Glutamatergic neuron (in vitro differentiated cells): ENCODE data around the gene INTS1. TPM values are rescaled to one million over a fixed set of nuclear protein-coding genes. Genes with fewer than 3 reads are reported as not detected.

Source experiments
- DNase-seq: peaks from one replicate; pipeline ENCODE4 v3.0.0; 2022
- H3K27ac Mint-ChIP-seq: one replicate; pipeline ENCODE4 v1.8.0; 2020; ENCODE audit warnings: mild to moderate bottlenecking, mixed read lengths, inconsistent platforms; ENCODE audit not compliant: unreplicated experiment
- H3K27me3 Mint-ChIP-seq: one replicate; pipeline ENCODE4 v1.8.0; 2020; ENCODE audit warnings: mild to moderate bottlenecking, moderate library complexity, mixed read lengths, inconsistent platforms; ENCODE audit not compliant: unreplicated experiment
- H3K36me3 Mint-ChIP-seq: one replicate; pipeline ENCODE4 v1.8.0; 2020; ENCODE audit warnings: mild to moderate bottlenecking, mixed read lengths, inconsistent platforms; ENCODE audit not compliant: unreplicated experiment
- H3K4me1 Mint-ChIP-seq: one replicate; pipeline ENCODE4 v1.8.0; 2020; ENCODE audit warnings: mild to moderate bottlenecking, low read depth, mixed read lengths, inconsistent platforms; ENCODE audit not compliant: unreplicated experiment
- H3K4me3 Mint-ChIP-seq: one replicate; pipeline ENCODE4 v1.8.0; 2020; ENCODE audit warnings: mild to moderate bottlenecking, mixed read lengths, inconsistent platforms; ENCODE audit not compliant: unreplicated experiment
- H3K9me3 Mint-ChIP-seq: one replicate; pipeline ENCODE4 v1.8.0; 2020; ENCODE audit warnings: mild to moderate bottlenecking, moderate library complexity, mixed read lengths, inconsistent platforms; ENCODE audit not compliant: unreplicated experiment
- CTCF ChIP-seq: fragments of 200-600 bp; sonication (generic); IDR thresholded peaks from one replicate; pipeline ENCODE4 v1.5.0; 2021; ENCODE audit not compliant: partially characterized antibody, unreplicated experiment
- total RNA-seq: library from RNA; stranded (reverse); fragmentation: NEBNext Ultra II Directional; extraction: Animal tissue kit (Norgen Biotek cat#: 25700); gene quantifications from one replicate; pipeline ENCODE4 v1.2.1, GENCODE V29; 2021; ENCODE audit not compliant: unreplicated experiment

INTS1 gene
- total RNA-seq, 1 donor from 2014 or later = 108 TPM

- Mint-ChIP-seq H3K9me3 (no peaks in the 10 kb centered on the region), H3K4me3 (no peak overlapping the region), H3K27me3 (peaks cover 3% of the 10 kb centered on the region), H3K36me3 (no peaks in the 10 kb centered on the region), H3K4me1 (peaks cover 10% of the 10 kb centered on the region), H3K27ac (no peak overlapping the region)
- no peak for DNase-seq
- no peak for TF ChIP-seq CTCF
Observed at GRCh38 chr7:1449951-1450350, 54.2 kb downstream of the INTS1 start.

- Mint-ChIP-seq H3K36me3 (no peaks in the 10 kb centered on the region), H3K4me1 (peaks cover 10% of the 10 kb centered on the region), H3K27ac (no peak overlapping the region), H3K9me3 (no peaks in the 10 kb centered on the region), H3K27me3 (peaks cover 3% of the 10 kb centered on the region), H3K4me3 (no peak overlapping the region)
- DNase-seq = no peak
- no peak for TF ChIP-seq CTCF
Observed at GRCh38 chr7:1449501-1449900, 54.7 kb downstream of the INTS1 start.

GRCh38 chr7:1448958-1449357, 55.2 kb downstream of the INTS1 start:
- Mint-ChIP-seq H3K9me3 (no peaks in the 10 kb centered on the region), H3K4me1 (peaks cover 8% of the 10 kb centered on the region), H3K27ac (no peak overlapping the region), H3K36me3 (no peaks in the 10 kb centered on the region), H3K27me3 (peaks cover 1% of the 10 kb centered on the region), H3K4me3 (no peak overlapping the region)
- no peak for TF ChIP-seq CTCF
- DNase-seq = no peak

- no peaks in the 10 kb centered on the region for H3K36me3 Mint-ChIP-seq
- TF ChIP-seq CTCF = no peak
- no peak for DNase-seq
- no peaks in the 10 kb centered on the region for H3K9me3 Mint-ChIP-seq
- H3K4me3 Mint-ChIP-seq = no peak overlapping the region
- H3K27me3 Mint-ChIP-seq = peaks cover 3% of the 10 kb centered on the region
- peaks cover 6% of the 10 kb centered on the region for H3K4me1 Mint-ChIP-seq
- H3K27ac Mint-ChIP-seq = no peak overlapping the region
Observed at GRCh38 chr7:1447551-1448244, 56.5 kb downstream of the INTS1 start.

- Mint-ChIP-seq H3K27ac (no peak overlapping the region), H3K4me3 (no peak overlapping the region), H3K4me1 (peaks cover 2% of the 10 kb centered on the region), H3K9me3 (no peaks in the 10 kb centered on the region), H3K27me3 (peaks cover 3% of the 10 kb centered on the region), H3K36me3 (no peaks in the 10 kb centered on the region)
- no peak for TF ChIP-seq CTCF
- DNase-seq = no peak
Observed at GRCh38 chr7:1447112-1447511, 57.1 kb downstream of the INTS1 start.
